HG03135 (cell line): Measurements from ENCODE around the gene SEPTIN6.
"Not testable (repeated sequence)": the region's sequence is repeated elsewhere in the genome, so short reads cannot be mapped to it uniquely, and the experiment has no call there.

Source experiments
- ATAC-seq: cut with Tn5 transposase; IDR thresholded peaks from one replicate; pipeline ENCODE4 v1.9.1; 2021; ENCODE audit warnings: mild to moderate bottlenecking, moderate library complexity; ENCODE audit not compliant: unreplicated experiment

The SEPTIN6 gene

GRCh38 chrX:119692191-119693039 is 553 bp downstream of the SEPTIN6 start:
- ATAC-seq = peak; percentile 23

DNA sequence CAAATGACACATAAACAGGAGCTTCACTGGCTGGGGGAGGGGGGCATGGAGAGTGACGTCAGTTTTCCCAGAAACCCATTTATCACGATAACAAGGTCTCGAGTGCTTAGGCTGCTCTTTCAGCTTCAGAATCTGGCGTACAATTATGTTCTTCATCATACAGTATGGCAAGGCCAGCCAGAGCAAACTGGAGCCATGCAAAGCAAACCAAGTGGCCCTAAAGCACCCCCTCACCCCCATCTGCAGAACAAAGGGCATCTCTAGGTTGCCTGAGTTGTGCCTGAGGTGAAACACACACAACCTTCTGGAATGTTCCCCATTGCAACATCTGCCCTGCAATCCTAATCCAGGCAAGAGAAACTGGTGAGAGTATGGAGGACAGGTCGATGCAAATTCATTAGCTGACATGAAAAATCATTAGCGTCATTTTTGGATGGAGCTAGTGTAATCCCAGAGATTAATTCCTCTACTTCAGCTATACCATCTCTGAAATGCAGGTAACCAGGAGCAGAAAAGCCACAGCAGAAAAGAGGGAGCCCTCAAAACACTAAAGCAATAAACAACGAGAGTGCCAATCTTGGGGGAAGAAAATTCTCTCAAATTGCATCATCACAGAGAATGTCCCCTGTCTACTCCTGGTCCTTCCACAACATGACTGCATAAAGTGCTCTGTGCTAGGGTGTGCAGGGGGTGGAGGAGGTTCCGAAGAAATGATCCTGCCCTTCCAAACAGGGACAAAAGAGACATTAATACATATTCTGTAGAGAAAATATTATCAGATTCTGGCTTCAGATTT is 1.8 kb downstream of the SEPTIN6 start:
- no peak for ATAC-seq

GRCh38 chrX:119688911-119689321 is 4.1 kb downstream of the SEPTIN6 start:
- ATAC-seq = no peak

DNA sequence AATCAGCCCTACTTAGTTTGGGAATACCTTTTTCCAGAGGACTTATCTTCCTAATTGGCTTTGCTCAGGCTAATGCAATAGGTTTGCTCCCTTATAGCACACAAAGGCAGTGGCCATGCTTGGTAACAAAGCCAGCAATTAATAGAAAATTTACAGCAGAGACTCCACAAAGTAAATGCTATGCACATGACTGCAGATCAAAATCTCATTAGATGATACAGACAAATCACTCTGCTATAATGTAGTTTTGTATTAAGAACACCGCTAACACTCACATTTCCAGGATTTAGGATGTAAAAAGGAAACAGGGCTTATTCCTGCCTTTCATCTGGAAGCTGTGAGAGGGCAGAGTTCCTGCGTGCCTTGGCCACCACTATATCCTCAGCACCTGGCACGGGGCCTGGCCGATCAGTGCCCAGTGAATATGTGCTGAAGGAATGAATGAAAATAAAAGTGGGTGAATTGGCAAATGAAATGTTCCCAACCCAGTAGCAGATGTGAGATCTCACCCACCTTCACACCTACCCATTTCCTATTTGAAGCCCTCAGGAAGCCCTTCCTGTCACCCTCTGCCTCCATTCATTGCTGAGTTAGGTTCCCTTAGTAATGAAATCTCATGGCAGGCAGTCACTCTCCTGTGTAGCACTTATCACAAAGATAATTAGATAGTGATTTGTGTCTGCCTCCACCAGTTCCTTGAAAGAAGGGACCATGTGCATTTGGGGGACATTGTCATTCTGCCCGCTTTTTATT is 5.1 kb downstream of the SEPTIN6 start:
- ATAC-seq = no peak

DNA sequence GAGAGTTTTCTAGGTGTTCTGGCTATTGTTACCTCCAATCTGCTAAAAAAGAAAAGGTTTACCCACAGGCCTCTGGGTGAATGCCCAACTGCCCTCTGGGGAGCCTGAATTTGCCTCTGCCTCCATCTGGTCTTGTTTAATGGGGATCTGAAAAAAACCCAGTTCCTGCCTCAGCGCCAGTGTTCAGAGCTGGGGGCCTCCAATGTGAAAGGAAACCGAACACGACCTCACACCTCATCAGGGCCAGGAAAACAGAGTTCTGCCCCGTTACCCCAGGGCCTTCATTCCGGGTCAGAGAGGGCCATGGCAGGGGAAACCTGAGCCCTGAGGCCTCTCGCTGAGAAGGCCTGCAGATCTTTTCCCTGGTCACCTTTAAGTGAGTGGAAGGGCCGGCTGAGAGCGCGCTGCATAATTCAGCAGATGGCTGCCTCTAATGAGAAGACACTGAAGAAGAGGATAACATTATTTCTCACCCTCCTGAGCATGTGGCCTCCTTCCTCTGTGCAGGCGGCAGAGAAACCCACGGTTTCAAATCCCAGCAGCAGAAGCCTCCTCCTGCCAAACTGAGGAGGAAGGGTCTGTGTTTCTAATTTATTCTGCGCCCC is 6.8 kb downstream of the SEPTIN6 start:
- ATAC-seq = peak; percentile 36

DNA sequence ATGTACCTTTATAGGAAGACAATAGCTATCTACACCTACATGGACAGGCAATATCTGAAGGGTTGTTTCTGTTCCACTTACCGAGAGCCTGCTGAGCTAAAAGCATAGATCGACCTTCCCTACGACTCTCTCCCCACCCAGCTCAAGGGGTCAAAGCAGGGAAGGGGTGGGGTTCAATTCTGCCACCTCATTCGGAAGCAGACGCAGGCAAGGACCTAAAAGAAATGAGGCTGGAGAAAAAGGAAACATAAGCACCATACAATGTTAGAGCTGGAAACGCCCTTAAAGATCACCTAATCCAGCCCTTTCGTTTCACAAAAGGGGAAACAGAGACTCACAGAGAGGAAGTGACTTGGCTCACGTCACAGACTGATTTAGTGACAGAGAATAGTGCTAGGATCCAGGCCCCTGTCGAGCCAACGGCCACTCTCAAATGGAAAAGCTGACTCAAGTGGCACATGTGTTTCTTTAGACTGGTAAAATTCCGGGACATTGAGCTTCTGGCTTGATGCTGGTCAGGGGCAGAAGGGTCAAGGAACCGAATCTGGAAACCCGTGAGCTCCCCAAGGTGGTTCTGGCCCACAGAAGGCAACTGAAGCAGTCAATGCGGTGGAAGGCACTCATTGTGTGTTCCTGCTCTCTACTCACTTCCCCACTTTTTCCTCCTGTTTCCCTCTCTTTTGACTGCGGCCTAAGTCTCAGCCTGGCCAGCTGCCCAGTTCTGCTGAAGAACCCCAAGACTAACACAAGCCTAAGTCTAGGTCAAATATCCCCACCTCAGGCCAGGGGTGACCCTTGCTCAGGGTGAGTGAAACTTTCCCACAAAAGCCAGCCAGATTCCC is 7.5 kb downstream of the SEPTIN6 start:
- peak; percentile 54 for ATAC-seq

- ATAC-seq = no peak
These were observed 8.1 kb downstream of the SEPTIN6 start for GRCh38 chrX:119684916-119685224.

DNA sequence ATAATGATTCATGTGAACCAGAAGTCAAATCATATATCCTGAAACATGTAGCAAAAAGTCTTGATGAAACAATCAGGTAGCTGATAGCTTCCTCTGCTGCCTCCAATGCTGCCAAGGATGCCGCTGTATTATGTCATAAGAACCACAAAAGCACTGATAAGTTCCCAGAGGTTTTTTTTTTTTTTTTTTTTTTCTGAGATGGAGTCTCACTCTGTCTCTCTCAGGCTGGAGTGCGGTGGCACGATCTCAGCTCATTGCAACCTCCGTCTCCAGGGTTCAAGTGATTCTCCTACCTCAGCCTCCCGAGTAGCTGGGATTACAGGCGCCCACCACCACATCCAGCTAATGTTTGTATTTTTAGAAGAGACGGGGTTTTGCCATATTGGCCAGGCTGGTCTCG is 8.7 kb downstream of the SEPTIN6 start:
- ATAC-seq = not testable (repeated sequence)

GRCh38 chrX:119682019-119682989 is 10.7 kb downstream of the SEPTIN6 start:
- no peak for ATAC-seq

GRCh38 chrX:119677654-119677981 is 15.3 kb downstream of the SEPTIN6 start:
- ATAC-seq = no peak

GRCh38 chrX:119676949-119677653 is 15.9 kb downstream of the SEPTIN6 start:
- no peak for ATAC-seq

GRCh38 chrX:119673336-119673735 is 19.6 kb downstream of the SEPTIN6 start:
- ATAC-seq = no peak

GRCh38 chrX:119672426-119672825 is 20.5 kb downstream of the SEPTIN6 start:
- no peak for ATAC-seq

- ATAC-seq = no peak
These were observed 23.4 kb downstream of the SEPTIN6 start for GRCh38 chrX:119669424-119670037.

DNA sequence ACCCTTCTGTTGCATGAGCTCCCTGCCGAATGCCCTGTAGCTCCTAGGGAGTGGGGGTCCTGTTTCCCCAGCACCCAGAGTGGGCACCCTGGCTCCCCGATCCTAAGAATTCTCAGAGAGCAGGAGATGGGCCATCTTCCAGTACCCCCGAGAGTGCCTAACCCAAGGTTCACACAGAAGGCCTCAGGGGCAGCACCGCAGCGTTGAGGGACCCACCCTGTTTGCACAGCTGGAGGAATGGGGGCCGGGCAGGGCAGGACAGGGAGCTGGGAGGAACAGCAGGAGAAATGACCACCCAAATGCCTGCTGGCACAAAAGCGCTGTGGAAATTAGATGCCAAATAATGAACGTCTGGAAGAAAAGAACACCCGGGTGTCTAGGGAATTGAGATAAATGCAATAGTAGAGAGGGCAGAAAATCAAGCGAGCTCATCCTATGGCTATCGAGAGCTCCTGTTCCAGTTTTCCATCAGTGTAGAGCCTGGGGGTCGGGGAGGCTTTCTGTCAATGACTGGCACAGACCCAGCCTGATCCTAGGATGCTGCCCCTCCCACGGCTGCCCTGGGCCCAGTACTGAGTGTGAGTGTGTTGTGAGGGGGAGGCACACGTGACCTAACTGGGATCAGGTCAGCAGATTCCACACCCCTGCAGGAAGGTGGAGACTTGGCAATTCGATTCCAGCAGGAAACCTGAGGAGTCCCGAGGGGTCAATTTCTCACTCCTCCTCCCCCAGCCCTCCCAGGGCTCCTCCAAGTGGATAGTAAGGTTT is 25.7 kb downstream of the SEPTIN6 start:
- no peak for ATAC-seq

- ATAC-seq = not testable (repeated sequence)
These were observed 28.1 kb downstream of the SEPTIN6 start for GRCh38 chrX:119664877-119665276.

DNA sequence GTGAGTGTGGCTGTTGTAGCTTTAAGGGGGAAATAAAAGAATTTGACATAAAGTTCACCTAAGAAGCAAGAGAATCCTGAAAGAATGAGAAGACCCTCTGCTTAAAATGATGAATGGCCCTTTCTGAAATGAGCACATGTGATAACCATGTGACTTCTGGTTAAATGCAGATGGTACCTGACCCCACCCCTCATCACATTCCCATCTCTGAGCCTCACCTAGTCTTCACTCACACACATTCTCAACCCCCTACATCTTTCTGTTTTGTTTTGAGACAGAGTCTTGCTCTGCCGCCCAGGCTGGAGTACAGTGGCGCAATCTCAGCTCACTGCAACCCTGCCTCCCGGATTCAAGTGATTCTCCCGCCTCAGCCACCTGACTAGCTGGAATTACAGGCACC is 31.5 kb downstream of the SEPTIN6 start:
- ATAC-seq = no peak
